ENCODE measurements around the gene CDON. TPM values are rescaled to one million over a fixed set of nuclear protein-coding genes. Genes with fewer than 3 reads are reported as not detected.

CDON gene, protein sequence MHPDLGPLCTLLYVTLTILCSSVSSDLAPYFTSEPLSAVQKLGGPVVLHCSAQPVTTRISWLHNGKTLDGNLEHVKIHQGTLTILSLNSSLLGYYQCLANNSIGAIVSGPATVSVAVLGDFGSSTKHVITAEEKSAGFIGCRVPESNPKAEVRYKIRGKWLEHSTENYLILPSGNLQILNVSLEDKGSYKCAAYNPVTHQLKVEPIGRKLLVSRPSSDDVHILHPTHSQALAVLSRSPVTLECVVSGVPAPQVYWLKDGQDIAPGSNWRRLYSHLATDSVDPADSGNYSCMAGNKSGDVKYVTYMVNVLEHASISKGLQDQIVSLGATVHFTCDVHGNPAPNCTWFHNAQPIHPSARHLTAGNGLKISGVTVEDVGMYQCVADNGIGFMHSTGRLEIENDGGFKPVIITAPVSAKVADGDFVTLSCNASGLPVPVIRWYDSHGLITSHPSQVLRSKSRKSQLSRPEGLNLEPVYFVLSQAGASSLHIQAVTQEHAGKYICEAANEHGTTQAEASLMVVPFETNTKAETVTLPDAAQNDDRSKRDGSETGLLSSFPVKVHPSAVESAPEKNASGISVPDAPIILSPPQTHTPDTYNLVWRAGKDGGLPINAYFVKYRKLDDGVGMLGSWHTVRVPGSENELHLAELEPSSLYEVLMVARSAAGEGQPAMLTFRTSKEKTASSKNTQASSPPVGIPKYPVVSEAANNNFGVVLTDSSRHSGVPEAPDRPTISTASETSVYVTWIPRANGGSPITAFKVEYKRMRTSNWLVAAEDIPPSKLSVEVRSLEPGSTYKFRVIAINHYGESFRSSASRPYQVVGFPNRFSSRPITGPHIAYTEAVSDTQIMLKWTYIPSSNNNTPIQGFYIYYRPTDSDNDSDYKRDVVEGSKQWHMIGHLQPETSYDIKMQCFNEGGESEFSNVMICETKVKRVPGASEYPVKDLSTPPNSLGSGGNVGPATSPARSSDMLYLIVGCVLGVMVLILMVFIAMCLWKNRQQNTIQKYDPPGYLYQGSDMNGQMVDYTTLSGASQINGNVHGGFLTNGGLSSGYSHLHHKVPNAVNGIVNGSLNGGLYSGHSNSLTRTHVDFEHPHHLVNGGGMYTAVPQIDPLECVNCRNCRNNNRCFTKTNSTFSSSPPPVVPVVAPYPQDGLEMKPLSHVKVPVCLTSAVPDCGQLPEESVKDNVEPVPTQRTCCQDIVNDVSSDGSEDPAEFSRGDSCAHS (N-terminal part only)
- total RNA-seq (1 to 10 TPM; 1.7 to 2.0 TPM), polyA plus RNA-seq (not detected)

DNA sequence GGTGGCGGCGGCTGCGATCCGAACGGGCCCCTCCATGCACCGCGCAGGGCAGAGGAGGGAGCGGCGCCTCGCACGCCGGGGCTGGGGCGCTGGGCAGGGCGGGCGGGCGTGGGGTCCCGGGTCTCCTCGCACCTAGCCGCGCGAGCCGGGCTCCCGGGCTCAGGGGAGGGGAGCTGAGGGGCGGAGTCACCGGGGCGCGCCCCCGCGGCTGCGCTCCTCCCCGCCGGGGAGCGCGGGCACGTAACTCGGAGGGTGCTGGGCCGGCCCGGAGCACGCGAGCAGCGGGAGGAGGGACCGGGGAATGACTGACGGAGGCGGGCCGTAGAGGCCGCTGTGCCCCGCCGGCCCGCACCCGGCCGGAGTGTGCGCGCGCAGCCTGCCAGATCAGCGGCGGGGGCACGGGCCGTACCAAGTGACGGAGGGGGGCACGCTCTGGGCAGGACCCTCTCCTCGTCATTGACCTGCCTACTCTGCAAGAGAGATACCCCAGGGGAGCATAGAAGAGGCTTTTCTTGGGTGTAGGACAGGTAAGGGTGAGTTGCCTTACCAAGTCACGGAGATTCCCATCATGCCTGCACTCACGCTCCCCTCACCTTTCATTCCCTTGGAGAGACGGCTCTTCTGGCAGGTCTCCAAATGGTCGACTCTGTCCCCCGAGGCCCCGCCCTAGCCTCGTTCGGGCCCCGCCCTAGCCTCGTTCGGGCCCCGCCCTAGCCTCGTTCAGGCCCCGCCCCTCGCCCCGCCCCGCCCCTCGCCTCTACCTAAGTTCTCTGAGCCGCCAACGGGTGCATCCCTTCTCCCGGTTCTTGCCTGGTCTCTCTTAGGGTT lies at the start of gene CDON:
TSS of gene CDON (minus strand) at position 188 of the 828 bp plus-strand sequence. CDS start 39,390 bp downstream, outside the sequence.
- Histone ChIP-seq H3K9me3 (ENCODE audit: low read length) (no peaks in the 10 kb centered on the region), H3K4me3 (ENCODE audit: low read length) (peak within 1 kb of the TSS; percentile 85), H3K4me1 (ENCODE audit: insufficient read depth, low read length) (peaks cover 11% of the 10 kb centered on the region), H3K27ac (ENCODE audit: low read depth, low read length) (peak within 1 kb of the TSS; percentile 72), H3K27me3 (ENCODE audit: insufficient read depth, low read length, poor library complexity, severe bottlenecking) (peaks cover 8% of the 10 kb centered on the region), H3K36me3 (ENCODE audit: insufficient read depth, low read length) (no peaks in the 10 kb centered on the region)
- CTCF ChIA-PET, result no interaction called here
- Mint-ChIP-seq H3K27me3 (peaks cover 2 to 32% of the 10 kb centered on the region in 2 donors), H3K4me1 (peaks cover 10 to 15% (median 15%) of the 10 kb centered on the region in 3 donors), H3K4me3 (peak within 1 kb of the TSS; percentile 86 to 96 (median 88)), H3K27ac (peak within 1 kb of the TSS; percentile 73 to 94 (median 92)), H3K9me3 (peaks cover 0 to 2% (median 0%) of the 10 kb centered on the region in 5 donors), H3K36me3 (peaks cover 0 to 2% (median 0%) of the 10 kb centered on the region in 3 donors)
- POLR2A ChIA-PET, result no interaction called here
- DNase-seq, result peak; percentile 81 to 92 (median 87)

GRCh38 chr11:126111458-126112116 lies 48.9 kb upstream of the CDON start:
- no peak overlapping the region for H3K4me3 ChIP-seq (ENCODE audit: low read length)
- Mint-ChIP-seq H3K27me3 (peaks cover 2 to 3% of the 10 kb centered on the region in 2 donors), H3K9me3 (no peaks in the 10 kb centered on the region), H3K4me3 (no peak overlapping the region), H3K27ac (no peak overlapping the region), H3K36me3 (no peaks in the 10 kb centered on the region), H3K4me1 (no peaks in the 10 kb centered on the region)
- no peak for DNase-seq
- ChIA-PET POLR2A (no interaction called here), CTCF (interaction anchor here (1.4 kb wide), 1 partner anchor 13 kb away, joined by 3 read pairs; no protein-coding TSS in a partner anchor)
- H3K36me3 ChIP-seq (ENCODE audit: insufficient read depth, low read length), result no peaks in the 10 kb centered on the region
- H3K27me3 ChIP-seq (ENCODE audit: insufficient read depth, low read length, poor library complexity, severe bottlenecking), result no peaks in the 10 kb centered on the region
- H3K27ac ChIP-seq (ENCODE audit: low read depth, low read length), result no peak overlapping the region
- H3K4me1 ChIP-seq (ENCODE audit: insufficient read depth, low read length), result no peaks in the 10 kb centered on the region
- no peaks in the 10 kb centered on the region for H3K9me3 ChIP-seq (ENCODE audit: low read length)

GRCh38 chr11:126109941-126110731 lies 47.5 kb upstream of the CDON start:
- no peaks in the 10 kb centered on the region for H3K36me3 ChIP-seq (ENCODE audit: insufficient read depth, low read length)
- Mint-ChIP-seq H3K4me3 (no peak overlapping the region), H3K9me3 (no peaks in the 10 kb centered on the region), H3K4me1 (no peaks in the 10 kb centered on the region), H3K27ac (no peak overlapping the region), H3K27me3 (peaks cover 3 to 5% of the 10 kb centered on the region in 2 donors), H3K36me3 (no peaks in the 10 kb centered on the region)
- no peaks in the 10 kb centered on the region for H3K9me3 ChIP-seq (ENCODE audit: low read length)
- no peak overlapping the region for H3K4me3 ChIP-seq (ENCODE audit: low read length)
- POLR2A ChIA-PET, result no interaction called here
- no peaks in the 10 kb centered on the region for H3K27me3 ChIP-seq (ENCODE audit: insufficient read depth, low read length, poor library complexity, severe bottlenecking)
- H3K27ac ChIP-seq (ENCODE audit: low read depth, low read length), result no peak overlapping the region
- CTCF ChIA-PET, result no interaction called here
- no peak for DNase-seq
- no peaks in the 10 kb centered on the region for H3K4me1 ChIP-seq (ENCODE audit: insufficient read depth, low read length)

DNA sequence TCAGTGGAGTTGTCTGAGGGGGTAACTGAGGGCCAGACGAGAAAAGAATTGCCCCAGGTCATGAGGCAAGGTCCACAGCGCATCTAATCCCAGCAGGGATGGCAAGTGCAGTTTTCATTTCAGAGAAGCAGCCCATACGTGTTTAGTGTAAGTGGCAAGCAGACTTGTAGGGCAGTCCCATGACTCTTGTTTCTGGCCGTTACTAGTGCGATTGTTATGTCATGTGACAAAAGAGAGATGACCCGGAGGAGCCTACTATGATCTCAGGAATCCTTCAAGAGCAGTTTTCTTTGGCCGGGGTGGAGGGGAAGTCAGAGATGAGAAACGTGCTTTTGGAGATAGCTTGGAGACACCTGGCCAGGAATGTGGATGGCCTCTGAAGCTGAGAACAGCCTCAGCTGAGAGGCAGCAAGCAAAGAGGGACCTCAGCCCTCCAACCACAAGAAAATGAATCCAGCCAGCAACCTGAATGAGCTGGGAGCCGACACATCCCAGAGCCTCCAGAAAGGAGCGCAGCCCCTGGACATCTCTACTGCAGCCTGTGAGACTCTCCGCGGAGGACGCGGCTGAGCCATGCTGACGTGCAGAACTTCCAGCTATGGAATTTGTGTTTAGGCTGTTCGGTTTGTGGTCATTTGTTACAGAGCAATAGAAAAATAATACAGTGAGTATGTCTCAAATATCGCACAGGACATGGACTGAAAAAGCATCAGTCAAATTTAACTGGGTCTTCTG lies 44.1 kb upstream of the CDON start:
- DNase-seq, result no peak
- Mint-ChIP-seq H3K36me3 (no peaks in the 10 kb centered on the region), H3K4me1 (no peaks in the 10 kb centered on the region), H3K4me3 (no peak overlapping the region), H3K9me3 (no peaks in the 10 kb centered on the region), H3K27ac (no peak overlapping the region), H3K27me3 (peaks cover 3 to 5% of the 10 kb centered on the region in 2 donors)
- no peaks in the 10 kb centered on the region for H3K36me3 ChIP-seq (ENCODE audit: insufficient read depth, low read length)
- ChIA-PET POLR2A (no interaction called here), CTCF (no interaction called here)
- H3K27ac ChIP-seq (ENCODE audit: low read depth, low read length), result no peak overlapping the region
- H3K9me3 ChIP-seq (ENCODE audit: low read length), result no peaks in the 10 kb centered on the region
- no peak overlapping the region for H3K4me3 ChIP-seq (ENCODE audit: low read length)
- H3K27me3 ChIP-seq (ENCODE audit: insufficient read depth, low read length, poor library complexity, severe bottlenecking), result no peaks in the 10 kb centered on the region
- H3K4me1 ChIP-seq (ENCODE audit: insufficient read depth, low read length), result no peaks in the 10 kb centered on the region

- DNase-seq, result no peak
- Mint-ChIP-seq H3K27me3 (peaks cover 4 to 5% of the 10 kb centered on the region in 2 donors), H3K9me3 (no peaks in the 10 kb centered on the region), H3K27ac (no peak overlapping the region), H3K4me1 (no peaks in the 10 kb centered on the region), H3K36me3 (no peaks in the 10 kb centered on the region), H3K4me3 (no peak overlapping the region)
- Histone ChIP-seq H3K27me3 (ENCODE audit: insufficient read depth, low read length, poor library complexity, severe bottlenecking) (no peaks in the 10 kb centered on the region), H3K36me3 (ENCODE audit: insufficient read depth, low read length) (no peaks in the 10 kb centered on the region), H3K27ac (ENCODE audit: low read depth, low read length) (no peak overlapping the region), H3K9me3 (ENCODE audit: low read length) (no peaks in the 10 kb centered on the region), H3K4me3 (ENCODE audit: low read length) (no peak overlapping the region), H3K4me1 (ENCODE audit: insufficient read depth, low read length) (no peaks in the 10 kb centered on the region)
- CTCF ChIA-PET, result no interaction called here
- POLR2A ChIA-PET, result no interaction called here
Measured at GRCh38 chr11:126105748-126106080, 43.0 kb upstream of the CDON start.

- H3K27ac Mint-ChIP-seq, result no peak overlapping the region
- POLR2A ChIA-PET, result no interaction called here
Measured at GRCh38 chr11:126105022-126105747, 42.5 kb upstream of the CDON start.

More at GRCh38 chr11:126105022-126105747, 42.5 kb upstream of the CDON start:
- Mint-ChIP-seq H3K27me3 (peaks cover 4 to 10% of the 10 kb centered on the region in 2 donors), H3K4me1 (no peaks in the 10 kb centered on the region), H3K9me3 (no peaks in the 10 kb centered on the region), H3K4me3 (no peak overlapping the region), H3K36me3 (no peaks in the 10 kb centered on the region)
- Histone ChIP-seq H3K27me3 (ENCODE audit: insufficient read depth, low read length, poor library complexity, severe bottlenecking) (no peaks in the 10 kb centered on the region), H3K9me3 (ENCODE audit: low read length) (no peaks in the 10 kb centered on the region), H3K36me3 (ENCODE audit: insufficient read depth, low read length) (no peaks in the 10 kb centered on the region), H3K4me1 (ENCODE audit: insufficient read depth, low read length) (no peaks in the 10 kb centered on the region), H3K4me3 (ENCODE audit: low read length) (no peak overlapping the region), H3K27ac (ENCODE audit: low read depth, low read length) (no peak overlapping the region)
- no peak for DNase-seq
- CTCF ChIA-PET, result no interaction called here
